Activated naive CD4-positive, alpha-beta T cell treated with anti-CD3 and anti-CD28 coated beads, Interleukin-2, amount 10 ng/mL, durations not matched to agents 7 days and 5 days (primary cell): ENCODE measurements around the gene EBLN2.
A peak's percentile ranks its signal among the peaks of the same experiment; 100 is the strongest.

ENCODE experiments used
- CTCF ChIA-PET: fragments of 350-600 bp; sonication (Branson Sonifier 250); formaldehyde crosslinking; loops from one replicate; lab custom pipeline; 2021; ENCODE audit warnings: antibody characterized with exemption; lab: Charles Lee
- DNase-seq: peaks from one replicate; pipeline ENCODE4 v3.0.0-alpha.2; 2020
- H3K27ac Mint-ChIP-seq: one replicate; pipeline ENCODE4 v1.8.0; 2021; ENCODE audit warnings: mild to moderate bottlenecking, moderate library complexity, mixed read lengths
- H3K27me3 Mint-ChIP-seq: one replicate; pipeline ENCODE4 v1.8.0; 2021; ENCODE audit warnings: mild to moderate bottlenecking, mixed read lengths
- H3K36me3 Mint-ChIP-seq: one replicate; pipeline ENCODE4 v1.8.0; 2021; ENCODE audit warnings: mixed read lengths
- H3K4me1 Mint-ChIP-seq: one replicate; pipeline ENCODE4 v1.8.0; 2021; ENCODE audit warnings: mixed read lengths
- H3K4me3 Mint-ChIP-seq: one replicate; pipeline ENCODE4 v1.8.0; 2021; ENCODE audit warnings: mild to moderate bottlenecking, moderate library complexity, mixed read lengths
- H3K9me3 Mint-ChIP-seq: one replicate; pipeline ENCODE4 v1.8.0; 2021; ENCODE audit warnings: mixed read lengths

EBLN2 gene

DNA sequence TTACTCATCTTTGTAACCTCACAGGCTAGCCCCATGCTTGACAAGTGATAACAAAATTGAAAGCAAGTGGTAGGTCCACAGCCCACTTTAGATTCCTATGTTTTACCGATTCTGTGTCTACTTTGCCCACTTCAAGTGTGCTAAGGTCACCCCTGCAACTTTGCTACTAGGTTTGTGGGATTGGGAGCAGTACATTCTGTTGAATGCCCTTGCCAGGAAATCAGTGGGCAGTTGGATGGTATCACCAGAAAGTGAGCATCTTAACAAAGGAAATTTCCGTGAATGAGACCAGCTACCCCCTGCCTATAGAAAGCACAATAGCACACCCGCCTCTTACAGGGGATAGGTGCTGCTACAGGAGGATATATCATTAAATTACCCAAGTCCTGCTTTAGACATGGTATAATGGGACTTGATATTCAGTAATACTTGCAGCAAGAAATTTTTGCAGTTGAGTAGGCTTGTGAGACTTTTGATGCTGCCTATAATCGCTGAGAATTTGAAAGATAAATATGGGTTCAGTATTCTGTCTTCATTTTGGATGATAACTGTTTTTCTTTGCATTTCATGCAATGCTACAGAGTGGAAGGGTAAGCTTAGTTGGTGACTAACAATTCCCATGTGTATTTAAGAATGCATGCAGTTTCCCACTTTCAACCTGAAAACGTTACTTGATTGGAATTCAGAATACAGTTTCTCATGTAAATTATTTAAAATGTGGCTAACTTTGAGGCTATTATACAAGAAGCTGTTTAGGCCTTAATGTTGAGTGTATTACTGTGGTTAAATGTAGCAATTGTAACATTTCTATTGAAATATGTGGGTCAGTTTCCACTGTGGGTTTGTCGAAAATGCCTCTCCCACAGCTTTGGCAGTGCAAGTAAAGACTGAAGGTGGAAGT is 9.5 kb downstream of the EBLN2 start:
- CTCF ChIA-PET: interaction anchor here (1.0 kb wide), 1 partner anchor 132 kb away, joined by 3 read pairs; no protein-coding TSS in a partner anchor
- DNase-seq: no peak
- H3K4me3 Mint-ChIP-seq: no peak overlapping the region

GRCh38 chr3:73071952-73072351 is 10.5 kb downstream of the EBLN2 start:
- Mint-ChIP-seq H3K36me3 (peaks cover 4% of the 10 kb centered on the region), H3K27ac (no peak overlapping the region), H3K27me3 (no peaks in the 10 kb centered on the region), H3K4me1 (peaks cover 19% of the 10 kb centered on the region), H3K4me3 (no peak overlapping the region), H3K9me3 (no peaks in the 10 kb centered on the region)
- no peak for DNase-seq
- CTCF ChIA-PET: no interaction called here

More for the DNA sequence above, 9.5 kb downstream of the EBLN2 start:
- Mint-ChIP-seq H3K27ac (no peak overlapping the region), H3K4me1 (peaks cover 19% of the 10 kb centered on the region), H3K36me3 (peaks cover 9% of the 10 kb centered on the region), H3K27me3 (no peaks in the 10 kb centered on the region), H3K9me3 (no peaks in the 10 kb centered on the region)

DNA sequence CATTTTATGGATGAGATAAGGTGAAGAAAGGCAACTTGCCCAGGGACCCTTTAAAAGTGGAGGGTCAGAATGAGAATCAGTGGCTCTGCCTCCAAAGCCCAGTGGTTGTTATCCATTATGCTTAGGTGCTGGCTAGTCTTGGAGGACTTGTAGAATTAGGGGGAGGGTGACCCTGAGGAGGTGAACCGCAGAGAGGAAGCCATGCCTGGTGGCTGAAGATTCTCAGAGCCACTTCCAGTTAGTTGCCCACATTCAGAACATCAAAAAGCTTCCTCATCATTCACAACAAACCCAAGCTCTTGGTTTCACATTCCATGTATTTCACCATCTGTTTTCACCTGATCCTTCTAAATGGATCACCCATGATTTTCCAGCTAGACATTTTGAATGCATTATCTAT is 11.2 kb downstream of the EBLN2 start:
- CTCF ChIA-PET: interaction anchor here (1.2 to 1.5 kb wide), 2 partner anchors 14 to 16 kb away, joined by 3 to 5 read pairs; no protein-coding TSS in a partner anchor
- no peaks in the 10 kb centered on the region for H3K27me3 Mint-ChIP-seq
- H3K4me1 Mint-ChIP-seq: peaks cover 19% of the 10 kb centered on the region
- DNase-seq: peak; percentile 29
- H3K36me3 Mint-ChIP-seq: peaks cover 1% of the 10 kb centered on the region
- no peak overlapping the region for H3K4me3 Mint-ChIP-seq
- no peaks in the 10 kb centered on the region for H3K9me3 Mint-ChIP-seq
- H3K27ac Mint-ChIP-seq: peak overlapping the region; percentile 37

GRCh38 chr3:73073091-73073707 is 11.7 kb downstream of the EBLN2 start:
- H3K27ac Mint-ChIP-seq: no peak overlapping the region
- CTCF ChIA-PET: interaction anchor here (1.2 to 1.5 kb wide), 2 partner anchors 13 to 16 kb away, joined by 3 to 5 read pairs; no protein-coding TSS in a partner anchor
- H3K36me3 Mint-ChIP-seq: peaks cover 1% of the 10 kb centered on the region
- H3K4me3 Mint-ChIP-seq: no peak overlapping the region
- no peaks in the 10 kb centered on the region for H3K9me3 Mint-ChIP-seq
- DNase-seq: no peak
- no peaks in the 10 kb centered on the region for H3K27me3 Mint-ChIP-seq
- H3K4me1 Mint-ChIP-seq: peaks cover 19% of the 10 kb centered on the region

GRCh38 chr3:73074781-73075180 is 13.3 kb downstream of the EBLN2 start:
- H3K4me1 Mint-ChIP-seq: peaks cover 19% of the 10 kb centered on the region
- DNase-seq: no peak
- H3K27me3 Mint-ChIP-seq: no peaks in the 10 kb centered on the region
- no peak overlapping the region for H3K27ac Mint-ChIP-seq
- H3K9me3 Mint-ChIP-seq: no peaks in the 10 kb centered on the region
- no peaks in the 10 kb centered on the region for H3K36me3 Mint-ChIP-seq
- CTCF ChIA-PET: no interaction called here
- no peak overlapping the region for H3K4me3 Mint-ChIP-seq

DNA sequence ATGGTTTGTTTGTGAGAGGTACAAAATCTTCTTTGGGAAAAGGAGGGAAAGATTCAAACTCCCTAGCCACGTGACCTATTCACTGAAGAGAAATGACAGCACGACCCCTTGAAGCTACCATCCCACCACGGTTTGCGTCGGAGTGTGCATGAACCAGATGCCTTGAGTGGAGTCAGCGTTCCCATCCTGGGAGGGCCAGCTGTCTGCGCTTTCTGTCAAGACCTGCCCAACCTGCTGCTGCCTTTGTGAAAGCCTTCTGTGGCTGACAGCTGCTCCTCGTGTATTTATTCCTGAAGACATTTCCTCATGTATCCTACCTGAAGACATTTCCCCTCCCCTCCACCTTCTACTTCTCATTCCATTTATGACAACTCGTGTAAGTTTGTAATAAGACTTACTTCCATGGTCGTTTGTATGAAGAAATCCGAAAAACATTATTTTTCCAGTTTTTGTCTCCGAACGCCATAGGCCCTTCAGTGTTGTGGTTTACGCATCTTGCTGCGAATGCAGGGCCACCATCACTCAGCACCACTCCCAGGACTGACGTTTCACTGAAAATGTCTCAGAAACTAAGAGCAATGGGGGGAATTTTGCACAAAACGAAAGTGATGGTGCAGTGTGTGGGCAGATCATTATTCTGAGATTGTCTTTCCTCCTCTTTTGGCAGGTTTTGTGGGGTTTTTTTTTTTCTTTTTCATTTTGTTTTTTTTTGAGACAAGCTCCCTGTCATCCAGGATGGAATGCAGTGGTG is 18.9 kb downstream of the EBLN2 start:
- H3K27me3 Mint-ChIP-seq: no peaks in the 10 kb centered on the region
- no peak overlapping the region for H3K4me3 Mint-ChIP-seq
- no peaks in the 10 kb centered on the region for H3K4me1 Mint-ChIP-seq
- no peak overlapping the region for H3K27ac Mint-ChIP-seq
- no peaks in the 10 kb centered on the region for H3K36me3 Mint-ChIP-seq
- CTCF ChIA-PET: no interaction called here
- no peak for DNase-seq
- H3K9me3 Mint-ChIP-seq: no peaks in the 10 kb centered on the region

DNA sequence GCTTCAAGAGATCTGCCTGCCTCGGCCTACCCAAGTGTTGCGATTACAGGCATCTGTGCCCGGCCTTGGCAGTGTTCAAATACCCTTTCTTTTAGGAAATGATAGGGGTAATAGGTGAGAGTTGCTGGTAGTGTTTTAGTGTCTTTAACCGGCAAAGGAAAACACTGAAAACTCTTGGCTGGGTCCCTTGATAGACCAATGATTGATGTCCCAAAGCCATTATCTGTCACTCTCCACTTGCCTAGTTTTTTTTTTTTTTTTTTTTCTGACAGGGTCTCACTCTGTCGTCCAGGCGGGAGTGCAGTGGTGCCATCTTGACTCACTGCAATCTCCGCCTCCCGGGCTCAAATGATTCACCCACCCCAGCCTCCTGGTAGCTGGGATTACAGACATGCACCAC is 19.7 kb downstream of the EBLN2 start:
- Mint-ChIP-seq H3K4me3 (no peak overlapping the region), H3K4me1 (peaks cover 3% of the 10 kb centered on the region), H3K27me3 (no peaks in the 10 kb centered on the region), H3K36me3 (no peaks in the 10 kb centered on the region), H3K9me3 (no peaks in the 10 kb centered on the region), H3K27ac (no peak overlapping the region)
- DNase-seq: no peak
- CTCF ChIA-PET: no interaction called here

GRCh38 chr3:73084170-73084569 is 22.7 kb downstream of the EBLN2 start:
- Mint-ChIP-seq H3K9me3 (no peaks in the 10 kb centered on the region), H3K4me3 (no peak overlapping the region), H3K27ac (no peak overlapping the region), H3K4me1 (peaks cover 7% of the 10 kb centered on the region), H3K27me3 (no peaks in the 10 kb centered on the region), H3K36me3 (no peaks in the 10 kb centered on the region)
- DNase-seq: no peak
- CTCF ChIA-PET: interaction anchor here (2.8 to 3.8 kb wide), 2 partner anchors 145 to 233 kb away, joined by 15 to 51 read pairs; no protein-coding TSS in a partner anchor

- H3K4me3 Mint-ChIP-seq: no peak overlapping the region
- no peak overlapping the region for H3K27ac Mint-ChIP-seq
- peaks cover 4% of the 10 kb centered on the region for H3K27me3 Mint-ChIP-seq
These were observed 24.6 kb downstream of the EBLN2 start for GRCh38 chr3:73086071-73086494.

GRCh38 chr3:73094129-73094528 is 32.7 kb downstream of the EBLN2 start:
- Mint-ChIP-seq H3K27ac (no peak overlapping the region), H3K4me1 (peaks cover 8% of the 10 kb centered on the region), H3K9me3 (no peaks in the 10 kb centered on the region), H3K27me3 (peaks cover 14% of the 10 kb centered on the region), H3K36me3 (no peaks in the 10 kb centered on the region), H3K4me3 (no peak overlapping the region)
- CTCF ChIA-PET: interaction anchor here (1.3 kb wide), 1 partner anchor 8 kb away, joined by 8 read pairs; no protein-coding TSS in a partner anchor
- no peak for DNase-seq

More at GRCh38 chr3:73086071-73086494, 24.6 kb downstream of the EBLN2 start:
- no peaks in the 10 kb centered on the region for H3K36me3 Mint-ChIP-seq
- DNase-seq: peak; percentile 55
- CTCF ChIA-PET: interaction anchor here (0.7 to 3.8 kb wide), 20 partner anchors 9 to 1211 kb away, joined by 3 to 51 read pairs (median 4); partner anchors contain the start of gene SHQ1
- H3K9me3 Mint-ChIP-seq: no peaks in the 10 kb centered on the region
- peaks cover 7% of the 10 kb centered on the region for H3K4me1 Mint-ChIP-seq

- no peaks in the 10 kb centered on the region for H3K36me3 Mint-ChIP-seq
- no peak for DNase-seq
- H3K27me3 Mint-ChIP-seq: peaks cover 10% of the 10 kb centered on the region
- H3K9me3 Mint-ChIP-seq: no peaks in the 10 kb centered on the region
- CTCF ChIA-PET: interaction anchor here (1.3 kb wide), 1 partner anchor 9 kb away, joined by 8 read pairs; no protein-coding TSS in a partner anchor
- no peak overlapping the region for H3K4me3 Mint-ChIP-seq
- H3K27ac Mint-ChIP-seq: no peak overlapping the region
- peaks cover 8% of the 10 kb centered on the region for H3K4me1 Mint-ChIP-seq
These were observed 33.5 kb downstream of the EBLN2 start for GRCh38 chr3:73094951-73095350.

DNA sequence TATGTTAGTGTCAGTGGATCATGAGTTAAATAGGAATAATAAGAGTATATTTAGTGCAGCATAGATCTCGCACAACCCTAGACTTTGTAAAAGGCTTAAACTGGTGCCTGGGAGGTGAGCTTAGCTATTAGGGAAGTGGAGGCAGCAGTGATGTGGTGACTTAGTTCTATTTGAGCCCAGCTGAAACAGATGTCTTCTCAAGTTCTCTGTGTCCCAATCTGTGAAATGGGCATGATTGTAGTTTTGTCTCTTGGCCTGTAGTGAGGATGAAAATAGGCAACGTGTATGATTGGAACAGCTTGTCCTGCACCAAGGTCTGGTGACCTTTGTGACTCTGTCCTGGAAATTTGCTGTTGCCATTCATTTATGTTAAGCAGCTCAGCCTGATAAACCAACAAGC is 34.7 kb downstream of the EBLN2 start:
- Mint-ChIP-seq H3K4me1 (peaks cover 8% of the 10 kb centered on the region), H3K4me3 (no peak overlapping the region), H3K27ac (no peak overlapping the region), H3K27me3 (peaks cover 10% of the 10 kb centered on the region), H3K36me3 (no peaks in the 10 kb centered on the region), H3K9me3 (no peaks in the 10 kb centered on the region)
- DNase-seq: no peak
- CTCF ChIA-PET: interaction anchor here (0.7 kb wide), 1 partner anchor 72 kb away, joined by 3 read pairs; no protein-coding TSS in a partner anchor

GRCh38 chr3:73098026-73098425 is 36.6 kb downstream of the EBLN2 start:
- Mint-ChIP-seq H3K36me3 (no peaks in the 10 kb centered on the region), H3K4me3 (no peak overlapping the region), H3K9me3 (no peaks in the 10 kb centered on the region), H3K27ac (no peak overlapping the region), H3K4me1 (peaks cover 8% of the 10 kb centered on the region), H3K27me3 (peaks cover 10% of the 10 kb centered on the region)
- DNase-seq: no peak
- CTCF ChIA-PET: no interaction called here

DNA sequence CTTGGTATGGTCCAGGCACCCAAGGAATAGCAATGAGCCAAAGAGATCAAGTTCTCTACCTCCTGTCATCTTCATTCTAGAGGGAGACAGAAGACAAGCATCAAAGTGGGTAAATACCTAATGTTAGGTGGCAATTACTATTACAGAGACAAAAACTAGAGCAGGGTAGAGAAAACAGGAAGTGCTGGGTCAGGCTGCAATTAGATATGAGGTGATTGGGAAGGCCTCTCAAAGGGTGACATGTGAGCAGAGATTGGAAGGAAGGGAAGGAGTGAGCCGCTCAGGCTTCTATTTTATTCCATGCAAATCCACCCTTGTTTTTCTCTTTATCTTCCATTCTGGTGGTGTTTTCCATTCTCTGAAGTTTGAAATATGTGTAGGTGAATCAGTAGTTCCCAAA is 37.4 kb downstream of the EBLN2 start:
- Mint-ChIP-seq H3K4me3 (no peak overlapping the region), H3K9me3 (no peaks in the 10 kb centered on the region), H3K27me3 (peaks cover 10% of the 10 kb centered on the region), H3K27ac (no peak overlapping the region), H3K4me1 (peaks cover 8% of the 10 kb centered on the region), H3K36me3 (no peaks in the 10 kb centered on the region)
- CTCF ChIA-PET: no interaction called here
- no peak for DNase-seq
